ENCODE data around the gene DIAPH1.

Gene DIAPH1

DNA sequence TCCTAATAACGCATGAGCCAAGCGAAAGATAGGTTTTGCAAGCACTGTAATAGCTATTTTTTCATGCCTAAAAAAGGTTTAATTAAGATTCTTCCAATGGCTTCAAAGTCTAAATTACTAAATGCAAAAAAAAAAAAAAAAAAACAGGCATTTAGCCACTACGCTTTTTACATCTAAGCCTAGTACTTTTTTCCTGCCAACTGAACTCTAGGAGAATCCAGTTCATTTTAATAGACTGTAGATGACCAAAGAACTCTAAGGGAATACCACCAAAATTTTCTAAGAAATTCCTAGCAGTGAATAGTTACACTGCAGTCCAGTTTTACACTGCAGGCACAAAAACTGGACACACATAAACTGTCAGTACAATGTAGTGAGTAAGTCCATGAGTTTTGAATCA lies 9.8 kb downstream of the DIAPH1 start:
- ATAC-seq = no peak

GRCh38 chr5:141608557-141608956 lies 10.2 kb downstream of the DIAPH1 start:
- ATAC-seq = no peak

DNA sequence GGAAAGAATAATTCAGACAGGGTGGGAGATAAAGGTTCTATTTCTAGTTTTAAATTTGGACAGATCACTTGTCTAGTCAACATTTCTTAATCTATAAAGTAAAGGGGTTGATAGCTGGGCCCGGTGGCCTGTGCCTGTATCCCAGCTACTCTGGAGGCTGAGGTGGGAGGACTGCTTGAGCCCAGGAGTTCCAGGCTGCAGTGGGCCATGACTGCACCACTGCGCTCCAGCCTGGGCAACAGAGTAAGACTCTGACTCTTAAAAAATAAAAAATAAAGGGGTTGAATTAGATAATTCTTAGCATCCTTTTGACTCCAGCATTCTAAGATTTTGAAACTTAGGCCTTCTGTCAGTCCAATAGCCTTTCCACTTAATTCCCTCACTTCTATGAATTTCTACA lies 10.8 kb downstream of the DIAPH1 start:
- no peak for ATAC-seq

GRCh38 chr5:141605523-141606277 lies 13.1 kb downstream of the DIAPH1 start:
- ATAC-seq = peak; percentile 95

GRCh38 chr5:141603923-141604717 lies 14.7 kb downstream of the DIAPH1 start:
- no peak for ATAC-seq

DNA sequence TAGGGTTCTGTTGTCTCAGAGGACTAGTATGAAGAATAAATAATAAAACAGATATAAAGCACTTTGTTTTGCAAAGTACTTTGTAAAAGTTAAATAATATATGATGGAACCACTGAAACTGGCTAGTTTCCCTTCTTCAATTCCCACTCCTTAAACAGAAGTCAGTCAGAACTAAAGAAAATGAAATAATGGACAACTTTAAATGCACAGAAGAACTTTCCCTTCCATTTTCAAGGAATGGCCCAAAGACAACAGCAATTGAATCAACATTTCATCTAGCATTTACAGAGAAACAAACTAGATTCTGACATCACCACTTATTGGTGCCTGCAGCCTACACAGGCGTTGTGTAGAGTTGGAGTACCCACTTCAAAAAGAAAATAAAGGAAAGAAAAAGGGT lies 16.2 kb downstream of the DIAPH1 start:
- ATAC-seq = no peak

DNA sequence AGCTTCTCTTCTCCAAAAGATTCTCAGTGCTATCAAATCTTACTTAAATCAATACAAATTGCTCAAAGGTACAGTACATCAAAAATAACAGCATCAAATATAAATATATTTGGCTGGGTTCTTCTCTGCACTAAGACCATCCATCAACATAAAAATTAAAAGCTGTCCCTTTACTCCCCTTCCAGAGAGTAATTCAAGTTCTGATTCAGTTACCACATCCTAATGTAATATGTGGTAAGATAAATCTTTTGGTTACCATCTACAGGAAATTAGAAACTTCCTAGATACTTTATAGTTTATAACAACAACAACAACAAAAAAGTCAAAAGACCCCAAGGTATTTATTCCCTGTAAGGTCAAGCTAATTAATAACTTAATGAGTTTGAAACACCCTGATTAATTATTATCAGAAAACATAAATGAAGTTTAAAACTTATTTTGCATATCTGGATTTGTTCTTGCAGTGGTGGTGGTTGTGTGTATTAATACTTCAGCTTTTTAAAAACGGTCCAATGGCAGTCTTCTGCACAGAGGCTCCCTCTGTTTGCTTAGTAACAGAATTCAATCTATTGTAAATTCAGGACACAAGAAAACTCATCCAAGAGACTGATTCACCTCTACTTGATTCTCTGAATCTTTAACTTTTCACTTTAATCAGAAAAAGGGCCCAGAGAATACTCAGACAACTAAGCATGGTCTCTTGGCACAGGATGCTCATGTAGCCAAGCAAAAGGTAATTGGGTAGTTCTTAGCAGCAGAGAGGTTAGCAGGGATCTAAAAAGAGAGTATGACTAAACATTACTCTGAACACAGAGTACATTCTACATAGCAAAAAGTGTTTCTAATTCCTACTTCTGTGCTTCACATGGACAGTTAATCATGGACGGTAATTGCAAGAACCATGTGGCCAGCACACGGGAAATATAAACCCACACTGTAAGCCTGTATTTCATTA lies 20.1 kb downstream of the DIAPH1 start:
- peak; percentile 87 to 95 for ATAC-seq

- no peak for ATAC-seq
Measured at GRCh38 chr5:141597814-141598213, 21.0 kb downstream of the DIAPH1 start.

GRCh38 chr5:141597394-141597793 lies 21.4 kb downstream of the DIAPH1 start:
- no peak for ATAC-seq

DNA sequence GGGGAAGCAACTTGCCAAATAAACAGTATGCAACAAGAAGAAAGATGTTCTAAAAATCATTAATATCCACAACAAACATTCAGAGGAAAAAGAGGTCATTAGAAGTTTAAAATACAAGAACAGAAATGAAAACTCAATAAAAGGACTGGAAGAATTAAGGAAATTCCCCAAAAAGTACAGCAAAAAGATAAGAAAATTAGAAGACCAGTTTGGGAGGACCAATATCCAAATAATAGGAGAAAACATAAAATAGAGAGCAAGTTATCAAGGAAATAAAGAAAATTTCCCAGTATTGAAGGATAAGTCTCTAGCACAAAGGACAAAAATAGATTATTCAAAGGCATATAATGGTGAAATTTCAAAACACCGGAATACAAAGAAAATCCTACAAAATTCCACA lies 21.9 kb downstream of the DIAPH1 start:
- no peak for ATAC-seq

GRCh38 chr5:141590127-141590526 lies 28.7 kb downstream of the DIAPH1 start:
- no peak for ATAC-seq

DNA sequence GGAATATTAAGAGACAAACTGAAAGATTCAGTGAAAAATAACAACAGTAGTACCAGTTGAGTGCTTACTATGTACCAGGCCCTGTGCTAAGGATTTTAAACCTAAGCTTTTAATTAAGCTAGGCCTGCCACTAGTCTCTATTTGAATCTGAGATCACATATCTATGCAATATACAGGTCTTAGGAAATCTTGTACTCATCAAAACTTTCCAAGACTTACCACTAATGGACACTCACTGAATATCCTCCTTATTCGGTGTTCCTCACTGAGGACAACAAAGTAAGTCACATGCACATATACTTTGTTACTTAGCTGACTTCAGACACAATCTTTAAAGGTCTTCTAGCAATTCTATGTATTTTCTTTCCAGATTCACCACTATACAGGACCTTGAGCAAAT lies 32.6 kb downstream of the DIAPH1 start:
- ATAC-seq = no peak

GRCh38 chr5:141585594-141585993 lies 33.2 kb downstream of the DIAPH1 start:
- no peak for ATAC-seq

- no peak for ATAC-seq
Measured at GRCh38 chr5:141574122-141574510, 44.7 kb downstream of the DIAPH1 start.

- ATAC-seq = no peak
Measured at GRCh38 chr5:141573489-141574121, 45.2 kb downstream of the DIAPH1 start.

DNA sequence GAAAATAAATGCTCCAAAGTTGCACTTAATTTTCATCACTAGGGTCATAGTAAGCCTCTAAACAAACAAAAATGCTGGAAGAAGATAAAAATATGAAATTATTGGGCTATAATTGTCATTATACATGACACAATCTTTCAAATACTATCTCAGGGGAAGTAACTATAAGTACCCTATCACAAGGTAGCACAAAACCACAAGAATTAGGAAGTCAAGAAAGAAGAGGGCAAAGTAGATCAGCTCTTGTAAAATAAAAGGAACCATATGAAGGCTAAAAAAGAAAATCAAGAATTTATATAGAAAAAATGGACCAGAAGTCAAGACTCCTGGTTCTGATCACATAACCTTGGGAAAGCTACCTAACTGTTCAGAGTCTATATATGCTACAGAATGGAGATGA lies 48.1 kb downstream of the DIAPH1 start:
- ATAC-seq = no peak

DNA sequence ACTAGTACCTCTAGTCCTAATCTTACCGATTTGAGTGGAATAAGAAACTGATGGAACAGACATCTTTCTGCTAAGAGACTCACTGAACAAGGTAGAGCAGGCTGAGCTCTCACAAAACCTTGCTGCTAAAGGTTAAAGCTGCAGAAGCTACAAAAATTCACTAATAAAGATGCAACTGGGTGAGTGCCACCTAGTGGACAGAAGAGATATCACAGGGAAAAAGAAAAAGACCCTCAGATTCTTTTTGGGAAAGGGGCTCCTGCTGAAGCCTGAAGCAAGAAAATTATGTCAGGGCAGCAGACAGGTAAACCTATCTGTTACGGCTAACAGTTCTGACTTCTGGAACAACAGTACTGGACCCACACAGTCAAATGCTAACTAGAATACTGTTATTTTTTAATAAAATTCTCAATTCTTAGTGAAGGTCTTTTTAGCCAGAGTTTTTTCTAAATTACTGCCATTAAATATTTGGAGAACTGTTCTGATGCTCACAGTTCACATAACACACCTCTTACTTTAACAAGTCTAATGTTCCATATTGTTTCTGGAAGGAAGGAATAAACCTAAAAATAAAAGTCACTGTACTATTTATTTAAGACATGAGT lies 51.2 kb downstream of the DIAPH1 start:
- ATAC-seq = no peak

DNA sequence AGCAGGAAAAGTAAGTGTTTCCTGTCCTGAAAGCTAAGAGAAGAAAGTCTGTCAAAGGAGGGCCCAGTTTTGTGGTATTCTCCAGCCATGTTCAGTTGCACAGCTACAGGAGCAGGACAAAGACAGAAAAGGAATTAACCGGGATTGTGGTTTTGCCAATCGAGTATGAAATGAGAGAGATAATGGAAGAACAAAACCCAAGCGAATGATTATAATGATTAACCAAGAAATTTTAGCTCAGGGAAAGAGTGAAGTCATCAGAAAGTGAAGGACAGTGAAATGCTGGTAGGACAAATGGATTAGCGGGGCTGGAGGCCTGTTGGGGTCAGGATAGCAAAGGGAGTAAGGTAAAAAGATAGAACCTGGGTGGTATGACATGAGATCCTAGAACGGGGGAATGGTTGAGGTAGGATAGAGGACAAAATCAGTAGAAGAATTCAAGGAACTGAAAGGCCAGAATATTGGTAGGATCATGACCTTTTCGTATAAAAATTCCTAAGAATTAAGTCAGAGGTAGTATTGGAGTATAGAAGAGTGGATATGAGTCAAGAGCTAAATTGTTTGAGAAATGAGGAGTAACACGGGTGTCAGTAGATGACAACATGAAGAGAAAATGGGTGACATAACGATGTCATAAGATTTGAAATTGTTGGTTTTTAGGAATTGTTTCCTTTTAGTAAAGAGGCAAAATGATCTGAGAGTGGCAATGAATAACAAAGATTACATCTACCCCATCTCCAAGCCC lies 52.8 kb downstream of the DIAPH1 start:
- ATAC-seq = no peak

DNA sequence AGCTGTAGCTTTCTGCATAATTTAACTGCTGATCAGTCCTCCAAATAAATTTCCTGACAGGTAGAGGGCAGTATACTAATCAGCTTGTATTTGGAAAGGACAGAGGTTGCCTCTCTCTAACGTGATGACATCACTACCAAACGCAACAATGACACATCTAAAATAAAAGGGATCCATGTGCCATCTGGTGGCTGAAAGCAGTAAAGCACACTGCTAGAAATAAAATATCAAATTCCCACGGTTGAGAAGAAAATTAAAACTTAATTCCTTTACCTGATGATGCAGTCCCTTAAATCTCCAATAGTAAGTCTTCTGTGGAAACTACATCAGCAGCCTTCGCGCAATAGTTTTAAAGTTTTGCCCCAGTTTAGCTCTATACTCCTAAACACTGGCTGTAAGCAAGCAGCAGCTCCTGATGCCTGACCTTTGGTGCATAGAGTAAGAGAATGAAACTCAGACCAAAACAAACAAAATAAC lies 54.5 kb downstream of the DIAPH1 start:
- peak; percentile 90 to 94 for ATAC-seq

- no peak for ATAC-seq
Measured at GRCh38 chr5:141560725-141561483, 57.9 kb downstream of the DIAPH1 start.
